HG03280 (cell line): ENCODE results near the gene FAM200A.
"Not testable (repeated sequence)": the region's sequence is repeated elsewhere in the genome, so short reads cannot be mapped to it uniquely, and the experiment has no call there.

Experiments used
- ATAC-seq: cut with Tn5 transposase; IDR thresholded peaks from one replicate; pipeline ENCODE4 v1.9.1; 2021; ENCODE audit warnings: mild to moderate bottlenecking, moderate library complexity; ENCODE audit not compliant: unreplicated experiment

Gene FAM200A

GRCh38 chr7:99504603-99505323 lies 47.2 kb downstream of the FAM200A start, which contains the start of gene ZKSCAN5:
ZKSCAN5 (plus strand) TSS chr7:99504662; CDS start chr7:99506045, 1,383 bp downstream.
- ATAC-seq, result peak; percentile 83

- no peak for ATAC-seq
Observed at GRCh38 chr7:99504281-99504602, 47.7 kb downstream of the FAM200A start.

- ATAC-seq, result not testable (repeated sequence)
Observed at GRCh38 chr7:99501236-99501635, 50.7 kb downstream of the FAM200A start.

- ATAC-seq, result no peak
Observed at GRCh38 chr7:99500637-99501009, 51.3 kb downstream of the FAM200A start.

GRCh38 chr7:99499721-99500636 lies 51.9 kb downstream of the FAM200A start, which contains the start of gene ZNF394:
ZNF394 (minus strand) TSS chr7:99500281; CDS start chr7:99500093, 188 bp downstream.
- ATAC-seq, result peak; percentile 46

- peak; percentile 1 for ATAC-seq
Observed at GRCh38 chr7:99499371-99499720, 52.6 kb downstream of the FAM200A start.

- ATAC-seq, result no peak
Observed at GRCh38 chr7:99498546-99498944, 53.4 kb downstream of the FAM200A start.

GRCh38 chr7:99497766-99498545 lies 54.0 kb downstream of the FAM200A start:
- no peak for ATAC-seq
